ENCODE results near the gene CDK3.
"Not testable (repeated sequence)": the region's sequence is repeated elsewhere in the genome, so short reads cannot be mapped to it uniquely, and the experiment has no call there.

Gene CDK3

DNA sequence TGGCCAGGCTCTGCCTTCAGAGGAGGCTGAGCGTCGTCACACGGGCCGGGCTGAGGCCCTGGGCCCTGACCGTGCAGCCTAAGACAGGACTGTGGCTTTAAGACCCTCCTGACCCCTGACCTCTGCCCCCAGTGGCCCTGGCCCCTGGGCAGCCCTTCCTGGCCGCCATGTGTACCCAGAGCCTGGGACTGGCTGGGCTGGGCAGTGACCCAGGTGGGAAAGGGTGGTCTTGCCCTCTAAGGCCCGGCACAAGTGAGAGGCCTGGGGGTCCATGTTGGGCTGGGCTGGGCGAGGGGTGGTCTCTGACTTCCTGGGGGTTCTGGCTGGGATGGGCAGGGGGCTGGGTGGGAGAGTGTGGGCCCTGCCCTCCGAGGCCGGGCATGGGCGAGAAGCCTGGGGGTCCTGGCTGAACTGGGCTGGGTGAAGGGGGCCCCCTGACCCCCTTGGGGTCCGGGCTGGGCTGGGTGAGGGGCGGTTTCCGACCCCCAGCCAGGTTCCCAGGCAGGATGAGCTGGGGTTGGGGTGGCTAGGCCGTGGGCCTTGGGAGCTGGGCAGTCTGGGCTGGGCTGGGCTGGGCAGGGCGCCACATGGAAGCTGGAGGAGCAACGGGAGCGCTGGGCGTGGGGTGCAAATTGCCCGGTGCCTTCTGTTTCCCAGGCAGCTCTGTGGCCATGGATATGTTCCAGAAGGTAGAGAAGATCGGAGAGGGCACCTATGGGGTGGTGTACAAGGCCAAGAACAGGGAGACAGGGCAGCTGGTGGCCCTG, at the start of gene CDK3:
Gene CDK3, plus strand, starts transcription at position 101 of the 767 bp plus-strand sequence. Its CDS starts 571 bp downstream, at position 672.
- FAIRE-seq (no peak), DNase-seq (ENCODE audit: low spot score) (no peak)

- peak; percentile 7 for FAIRE-seq
- DNase-seq (ENCODE audit: low spot score), result no peak
Measured at GRCh38 chr17:75950855-75951554, 49.6 kb upstream of the CDK3 start.

DNA sequence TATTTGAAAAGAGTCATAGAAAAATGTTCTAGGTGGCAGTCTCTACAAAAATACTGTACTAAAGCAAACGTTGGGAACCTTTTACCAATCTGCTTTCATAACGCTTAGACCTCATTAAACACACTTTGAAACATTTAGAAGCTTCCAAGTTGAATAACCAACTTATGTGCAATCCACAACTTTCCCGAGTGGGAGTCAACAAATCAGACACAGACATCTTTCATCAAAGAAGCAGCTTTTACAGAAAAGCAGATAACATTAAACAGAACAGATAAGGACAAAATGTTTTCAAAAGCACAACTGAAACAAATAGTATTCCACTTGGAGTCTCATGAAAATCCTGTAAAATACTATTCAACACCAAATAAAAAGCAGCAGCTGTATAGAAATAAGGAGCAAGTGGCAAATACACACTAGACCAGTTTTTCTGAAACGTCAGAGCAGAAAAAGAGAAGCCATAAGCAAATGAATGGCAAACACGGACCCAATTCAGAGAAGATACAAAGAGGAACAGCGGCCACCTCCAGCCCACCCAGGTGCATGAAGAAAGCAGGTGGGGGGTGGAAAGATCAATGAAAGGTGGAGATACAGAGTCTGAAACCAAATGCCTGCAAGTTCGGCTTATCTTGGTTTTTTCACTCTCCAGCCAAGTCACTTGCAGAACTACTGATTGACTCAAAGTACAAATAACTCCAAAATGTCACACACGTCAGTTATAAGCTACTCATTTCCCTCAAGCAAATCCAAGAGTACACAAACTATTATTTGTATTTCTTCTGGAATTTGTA, 41.4 kb upstream of the CDK3 start:
- no peak for FAIRE-seq
- DNase-seq (ENCODE audit: low spot score), result no peak

- DNase-seq (ENCODE audit: low spot score), result no peak
- FAIRE-seq, result no peak
Measured at GRCh38 chr17:75959839-75960511, 40.7 kb upstream of the CDK3 start.

DNA sequence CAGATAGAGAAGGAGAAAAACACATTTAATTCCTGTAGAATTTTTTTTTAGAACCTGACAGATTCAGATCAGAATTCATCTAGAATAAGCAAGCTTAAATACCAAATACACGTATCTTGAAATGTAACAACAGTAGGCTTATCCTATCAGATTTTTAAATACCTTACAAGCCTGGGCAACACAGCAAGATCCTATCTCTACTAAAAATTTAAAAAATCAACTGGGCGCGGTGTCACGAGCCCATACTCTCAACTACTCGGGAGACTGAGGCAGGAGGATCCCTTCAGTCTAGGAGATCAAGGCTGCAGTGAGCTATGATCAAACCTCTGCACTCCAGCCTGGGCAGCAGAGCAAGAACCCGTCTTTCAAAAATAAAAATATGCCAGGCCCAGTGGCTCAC, 35.2 kb upstream of the CDK3 start:
- DNase-seq (ENCODE audit: low spot score) (no peak), FAIRE-seq (no peak)

- FAIRE-seq; DNase-seq (ENCODE audit: low spot score): not testable (repeated sequence)
Measured at GRCh38 chr17:75969044-75969443, 31.6 kb upstream of the CDK3 start.

GRCh38 chr17:75970011-75970523, 30.6 kb upstream of the CDK3 start:
- DNase-seq (ENCODE audit: low spot score), result no peak
- FAIRE-seq, result no peak

GRCh38 chr17:75970626-75971025, 30.0 kb upstream of the CDK3 start:
- FAIRE-seq (no peak), DNase-seq (ENCODE audit: low spot score) (no peak)

GRCh38 chr17:75975187-75975586, 25.5 kb upstream of the CDK3 start:
- FAIRE-seq; DNase-seq (ENCODE audit: low spot score): not testable (repeated sequence)

- no peak for FAIRE-seq
- no peak for DNase-seq (ENCODE audit: low spot score)
Measured at GRCh38 chr17:75975757-75976174, 24.9 kb upstream of the CDK3 start.

- no peak for DNase-seq (ENCODE audit: low spot score)
Measured at GRCh38 chr17:75976175-75976848, 24.3 kb upstream of the CDK3 start.

DNA sequence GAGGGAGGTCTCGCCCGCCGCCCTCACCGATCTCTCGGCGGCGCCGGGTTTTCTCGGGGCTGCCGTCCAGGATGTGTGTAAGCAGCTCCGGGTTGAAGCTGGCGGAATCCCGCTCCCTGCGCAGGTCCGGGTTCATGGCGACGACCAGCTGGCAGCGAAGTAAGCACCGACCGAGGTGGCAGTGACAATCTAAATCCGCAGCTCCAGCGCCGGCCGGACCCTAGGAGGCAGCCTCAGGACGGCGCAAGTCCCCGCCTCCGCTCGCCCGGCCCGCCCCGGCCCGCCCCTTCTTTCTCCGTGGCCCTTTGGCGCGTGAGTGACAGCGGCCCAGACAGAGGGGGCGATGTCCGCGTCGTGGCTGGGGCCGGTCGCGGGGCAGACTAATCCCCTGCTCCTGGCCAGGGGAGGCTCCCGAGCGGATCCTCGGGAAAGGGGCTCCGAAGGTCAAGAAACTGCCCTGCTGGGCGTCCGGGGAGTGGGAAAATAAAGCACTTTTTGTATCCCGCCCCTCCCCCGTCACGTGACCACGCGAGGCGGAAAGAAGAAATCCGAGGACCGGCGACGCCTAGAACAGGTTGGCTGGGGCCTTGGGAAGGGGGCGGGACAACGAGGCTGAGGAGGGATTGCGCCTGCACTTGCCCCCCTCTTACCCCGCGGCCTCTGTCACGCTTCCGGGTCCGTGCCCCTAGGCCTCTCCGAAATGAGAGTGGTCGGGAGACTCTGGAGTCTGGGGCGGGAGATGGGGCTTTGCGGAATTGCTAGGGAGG, 21.5 kb upstream of the CDK3 start, which contains the start of the genes ACOX1 and TEN1:
Gene ACOX1, minus strand, starts transcription at position 229 of the 767 bp plus-strand sequence. Its CDS starts 93 bp downstream, at position 136.
Gene TEN1, plus strand, starts transcription at position 303 of the 767 bp plus-strand sequence. CDS start 6,953 bp downstream, outside the sequence.
- DNase-seq (ENCODE audit: low spot score), result peak; percentile 92
- peak; percentile 79 for FAIRE-seq

More at GRCh38 chr17:75976175-75976848, 24.3 kb upstream of the CDK3 start:
- no peak for FAIRE-seq

DNA sequence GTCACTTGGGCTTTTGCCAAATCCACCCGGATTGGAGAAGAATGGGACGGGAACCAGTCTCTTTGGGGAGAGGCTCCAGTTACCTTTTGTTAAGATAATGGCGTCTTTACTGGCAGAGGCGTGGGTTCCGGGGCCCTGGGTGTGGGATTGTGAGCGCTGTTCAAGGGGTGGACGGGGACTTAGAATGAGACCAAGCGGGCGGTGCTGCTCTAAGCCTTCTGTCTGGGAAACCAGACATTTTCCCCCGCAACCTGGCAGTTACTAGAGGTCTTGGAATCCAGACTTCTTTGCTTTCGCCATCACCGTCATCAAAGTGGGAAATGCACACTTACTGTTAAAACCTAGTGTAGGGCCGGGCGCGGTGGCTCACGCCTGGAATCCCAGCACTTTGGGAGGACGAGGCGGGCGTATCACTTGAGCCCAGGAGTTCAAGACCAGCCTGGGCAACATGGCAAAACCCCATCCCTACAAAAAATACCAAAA, 20.9 kb upstream of the CDK3 start:
- FAIRE-seq (no peak), DNase-seq (ENCODE audit: low spot score) (no peak)

DNA sequence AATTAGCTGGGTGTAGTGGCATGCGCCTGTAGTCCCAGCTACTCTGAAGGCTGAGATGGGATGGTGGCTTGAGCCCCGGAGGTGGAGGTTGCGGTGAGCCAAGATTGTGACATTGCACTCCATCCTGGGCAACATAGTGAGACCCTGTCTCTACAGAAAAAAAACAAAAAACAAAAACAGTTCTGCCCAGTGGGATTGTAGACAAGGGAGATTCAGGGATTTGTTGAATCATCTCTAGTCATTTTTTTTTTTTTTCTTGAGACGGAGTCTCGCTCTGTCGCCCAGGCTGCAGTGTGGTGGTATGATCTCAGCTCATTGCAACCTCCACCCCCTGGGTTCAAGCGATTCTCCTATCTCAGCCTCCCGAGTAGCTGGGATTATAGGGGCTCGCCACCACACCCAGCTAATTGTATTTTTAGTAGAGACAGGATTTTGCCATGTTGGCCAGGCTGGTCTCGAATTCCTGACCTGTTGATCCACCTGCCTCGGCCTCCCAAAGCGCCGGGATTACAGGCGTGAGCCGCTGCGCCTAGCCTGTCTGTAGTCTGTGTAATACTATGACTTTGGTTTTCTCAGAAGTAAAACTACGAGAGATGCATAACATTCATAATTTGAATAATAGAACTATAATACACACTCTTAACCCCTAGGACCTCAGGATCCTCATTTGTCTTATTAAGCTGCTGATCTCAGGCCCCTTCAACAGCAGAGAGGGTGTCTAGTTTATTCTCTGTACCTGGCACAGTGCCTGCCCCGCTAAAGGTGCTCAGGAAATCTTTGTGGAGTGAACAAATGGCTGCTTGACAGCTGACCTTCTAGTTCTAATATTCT, 20.3 kb upstream of the CDK3 start:
- DNase-seq (ENCODE audit: low spot score) (peak; percentile 49), FAIRE-seq (no peak)

DNA sequence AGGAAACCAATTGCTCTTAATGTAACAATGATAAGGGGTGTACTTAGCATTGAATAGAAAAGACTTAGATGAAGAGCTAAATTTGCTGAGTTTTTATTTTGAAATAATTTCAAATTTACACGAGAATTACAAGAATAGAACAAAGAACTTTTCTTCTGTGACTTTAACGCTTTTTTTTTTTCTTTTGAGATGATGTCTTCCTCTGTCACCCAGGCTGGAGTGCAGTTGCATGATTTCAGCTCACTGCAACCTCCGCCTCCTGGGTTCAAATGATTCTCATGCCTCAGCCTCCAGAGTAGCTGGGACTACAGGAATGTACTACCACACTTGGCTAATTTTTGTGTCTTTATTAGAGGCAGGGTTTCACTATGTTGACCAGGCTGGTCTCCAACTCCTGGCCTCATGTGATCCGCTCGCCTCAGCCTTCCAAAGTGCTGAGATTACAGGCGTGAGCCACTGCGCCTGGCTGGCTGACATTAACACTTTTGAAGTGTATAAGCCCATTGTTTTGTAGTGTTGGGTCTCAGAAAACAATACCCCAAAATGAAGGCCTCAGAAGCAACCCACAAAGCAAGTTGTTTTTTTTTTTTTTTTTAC, 19.5 kb upstream of the CDK3 start:
- DNase-seq (ENCODE audit: low spot score) (no peak), FAIRE-seq (no peak)

- DNase-seq (ENCODE audit: low spot score), result no peak
- FAIRE-seq, result no peak
Measured at GRCh38 chr17:75983501-75984181, 17.0 kb upstream of the CDK3 start.

- FAIRE-seq, result no peak
- no peak for DNase-seq (ENCODE audit: low spot score)
Measured at GRCh38 chr17:75985986-75986385, 14.7 kb upstream of the CDK3 start.
